GM12892 (cell line): ENCODE results near the gene CACNG4.

Experiments
- DNase-seq: peaks from one replicate; pipeline ENCODE4 v3.0.0; 2011; ENCODE audit not compliant: insufficient read length
- FAIRE-seq: peaks from 2 replicates; lab custom pipeline; 2011; peaks lifted over from hg19 to GRCh38; lab: Jason Lieb, UNC
- POLR2A ChIP-seq: IDR thresholded peaks from 2 replicates; pipeline ENCODE4 v1.6.1; 2011; ENCODE audit warnings: low read depth, low read length, control low read depth
- POLR2AphosphoS5 ChIP-seq: IDR thresholded peaks from 2 replicates; pipeline ENCODE4 v1.6.1; 2011; ENCODE audit warnings: low read depth, low read length, control low read depth
- TAF1 ChIP-seq: IDR thresholded peaks from 2 replicates; pipeline ENCODE4 v1.6.1; 2011; ENCODE audit warnings: low read depth, mild to moderate bottlenecking, control low read depth, low read length, borderline replicate concordance

Gene CACNG4

GRCh38 chr17:67052720-67053437 is 88.4 kb downstream of the CACNG4 start:
- DNase-seq (no peak), FAIRE-seq (no peak)
- no peak for TF ChIP-seq POLR2A
- no peak for TF ChIP-seq POLR2AphosphoS5
- no peak for TF ChIP-seq TAF1

GRCh38 chr17:67053438-67054000 is 89.0 kb downstream of the CACNG4 start:
- FAIRE-seq (no peak), DNase-seq (no peak)
- TF ChIP-seq TAF1 (no peak), POLR2A (no peak), POLR2AphosphoS5 (no peak)

- no peak for FAIRE-seq
- DNase-seq: no peak
- TF ChIP-seq TAF1: no peak
Measured at GRCh38 chr17:67054011-67054591, 89.6 kb downstream of the CACNG4 start.

- FAIRE-seq (no peak), DNase-seq (no peak)
- TF ChIP-seq TAF1 (no peak), POLR2A (no peak), POLR2AphosphoS5 (no peak; the same call in 1 of the 2 replicates)
Measured at GRCh38 chr17:67054608-67055007, 90.1 kb downstream of the CACNG4 start.

- TF ChIP-seq TAF1 (no peak), POLR2AphosphoS5 (no peak), POLR2A (no peak)
- no peak for DNase-seq
- no peak for FAIRE-seq
Measured at GRCh38 chr17:67055041-67055443, 90.5 kb downstream of the CACNG4 start.

GRCh38 chr17:67055811-67056745 is 91.6 kb downstream of the CACNG4 start:
- TF ChIP-seq TAF1 (no peak), POLR2AphosphoS5 (no peak), POLR2A (no peak)
- FAIRE-seq: no peak
- no peak for DNase-seq

GRCh38 chr17:67056746-67057490 is 92.4 kb downstream of the CACNG4 start:
- TF ChIP-seq POLR2A (no peak), TAF1 (no peak), POLR2AphosphoS5 (no peak)
- FAIRE-seq (no peak), DNase-seq (no peak)

GRCh38 chr17:67058036-67058435 is 93.5 kb downstream of the CACNG4 start:
- DNase-seq (no peak), FAIRE-seq (no peak)
- TF ChIP-seq TAF1 (no peak), POLR2AphosphoS5 (no peak), POLR2A (no peak)

GRCh38 chr17:67059372-67059771 is 94.9 kb downstream of the CACNG4 start:
- no peak for FAIRE-seq
- TF ChIP-seq POLR2AphosphoS5 (no peak), POLR2A (no peak), TAF1 (no peak)
- no peak for DNase-seq

GRCh38 chr17:67063141-67063540 is 98.6 kb downstream of the CACNG4 start:
- FAIRE-seq (no peak), DNase-seq (no peak)
- TF ChIP-seq POLR2A (no peak), TAF1 (no peak)
